Fibroblast of skin of abdomen (primary cell): ENCODE data around the gene GRIN3B. TPM values are rescaled to one million over a fixed set of nuclear protein-coding genes. Genes with fewer than 3 reads are reported as not detected.
"Not testable (repeated sequence)": the region's sequence is repeated elsewhere in the genome, so short reads cannot be mapped to it uniquely, and the experiment has no call there.

Experiments used
- DNase-seq: peaks from one replicate; pipeline ENCODE4 v3.0.0-alpha.2; 2013
- polyA plus RNA-seq, 2 experiments: library from polyadenylated mRNA; unstranded; fragments of 120-200 nt; gene quantifications; one replicate each; pipeline ENCODE4 v1.2.1, GENCODE V29; 2013; ENCODE audit not compliant: insufficient read length in 2 of 2

The GRIN3B gene
- 0.53 TPM for polyA plus RNA-seq (2013, experiment 1 of 2; ENCODE audit: insufficient read length)
- polyA plus RNA-seq (2013, experiment 2 of 2; ENCODE audit: insufficient read length) = 0.67 TPM

GRCh38 chr19:1000095-1000494, at the start of gene GRIN3B:
Gene GRIN3B, plus strand, starts transcription at chr19:1000419. Its CDS starts 19 bp downstream, at chr19:1000438.
- peak; percentile 31 for DNase-seq

- DNase-seq = no peak
Observed at GRCh38 chr19:952049-952679, 48.1 kb upstream of the GRIN3B start.

GRCh38 chr19:952680-953444, 47.4 kb upstream of the GRIN3B start:
- peak; percentile 24 for DNase-seq

GRCh38 chr19:953445-954271, 46.6 kb upstream of the GRIN3B start:
- no peak for DNase-seq

- no peak for DNase-seq
Observed at GRCh38 chr19:954272-954671, 45.9 kb upstream of the GRIN3B start.

GRCh38 chr19:954672-955494, 45.3 kb upstream of the GRIN3B start:
- DNase-seq = no peak

- DNase-seq = no peak
Observed at GRCh38 chr19:955803-956765, 44.1 kb upstream of the GRIN3B start.

- DNase-seq = peak; percentile 75
Observed at GRCh38 chr19:956766-957440, 43.3 kb upstream of the GRIN3B start.

- DNase-seq = not testable (repeated sequence)
Observed at GRCh38 chr19:957578-957977, 42.6 kb upstream of the GRIN3B start.

GRCh38 chr19:958967-959855, 41.0 kb upstream of the GRIN3B start:
- no peak for DNase-seq

- no peak for DNase-seq
Observed at GRCh38 chr19:960020-960419, 40.2 kb upstream of the GRIN3B start.

GRCh38 chr19:960601-960938, 39.6 kb upstream of the GRIN3B start:
- DNase-seq = no peak

GRCh38 chr19:961866-962620, 38.2 kb upstream of the GRIN3B start:
- DNase-seq = no peak

GRCh38 chr19:962683-963400, 37.4 kb upstream of the GRIN3B start:
- no peak for DNase-seq

GRCh38 chr19:963486-963951, 36.7 kb upstream of the GRIN3B start:
- DNase-seq = no peak

GRCh38 chr19:964116-964520, 36.1 kb upstream of the GRIN3B start:
- no peak for DNase-seq

GRCh38 chr19:964761-965694, 35.2 kb upstream of the GRIN3B start:
- DNase-seq = no peak
